H1 (cell line): Measurements from ENCODE around the gene HSPD1. TPM values are rescaled to one million over a fixed set of nuclear protein-coding genes. Genes with fewer than 3 reads are reported as not detected.

Experiments
- CBX5 ChIP-seq: fragments of 300-800, 300-1000 bp; sonication (generic); IDR thresholded peaks from 2 replicates; pipeline ENCODE4 v1.7.1; 2016; ENCODE audit warnings: antibody characterized with exemption, low read length, low read depth
- CREB1 ChIP-seq: IDR thresholded peaks from 2 replicates; pipeline ENCODE4 v1.6.1; 2012; ENCODE audit warnings: inconsistent platforms
- CTBP2 ChIP-seq: IDR thresholded peaks from 2 replicates; pipeline ENCODE4 v1.7.0; 2011; ENCODE audit warnings: borderline replicate concordance, mild to moderate bottlenecking, moderate library complexity, mixed read lengths, low read length; ENCODE audit not compliant: insufficient read depth, insufficient read length
- E2F6 ChIP-seq: IDR thresholded peaks from 2 replicates; pipeline ENCODE4 v1.6.1; 2012; ENCODE audit warnings: inconsistent platforms
- EP300 ChIP-seq, 2 experiments: IDR thresholded peaks; 1 replicate in 1 of 2; 2 replicates in 1 of 2; pipeline ENCODE4 v1.6.1; 2011 to 2012; ENCODE audit warnings: low read depth in 2 of 2, low read length in 2 of 2, mild to moderate bottlenecking in 2 of 2, borderline replicate concordance in 1 of 2, inconsistent platforms in 1 of 2, moderate library complexity in 1 of 2
- EZH2 ChIP-seq: fragments of 200-600 bp; sonication (generic); IDR thresholded peaks from 2 replicates; pipeline ENCODE4 v1.7.1; 2012; ENCODE audit warnings: low read depth, mild to moderate bottlenecking, moderate library complexity, low read length, inconsistent platforms; ENCODE audit not compliant: severe bottlenecking
- GTF2F1 ChIP-seq: IDR thresholded peaks from 2 replicates; pipeline ENCODE4 v1.6.1; 2012; ENCODE audit warnings: low read depth, low read length, improper control_type of control experiment, borderline replicate concordance
- KDM4A ChIP-seq: IDR thresholded peaks from one replicate; pipeline ENCODE4 v1.7.1; 2012; ENCODE audit warnings: low read depth, mild to moderate bottlenecking, moderate library complexity, low read length, inconsistent platforms; ENCODE audit not compliant: severe bottlenecking
- PHF8 ChIP-seq: fragments of 200-600 bp; sonication (generic); conservative IDR thresholded peaks from 2 replicates; pipeline ENCODE4 v1.7.1; 2012; ENCODE audit warnings: low read depth, mild to moderate bottlenecking, inconsistent platforms, low read length, moderate library complexity
- POLR2A ChIP-seq, 2 experiments: IDR thresholded peaks; 1 replicate in 1 of 2; 2 replicates in 1 of 2; pipeline ENCODE4 v1.6.1; 2011; ENCODE audit warnings: low read depth in 2 of 2, low read length in 2 of 2, mild to moderate bottlenecking in 2 of 2; ENCODE audit errors: control extremely low read depth in 1 of 2
- RAD21 ChIP-seq, 2 experiments: IDR thresholded peaks in 1 of 2; conservative IDR thresholded peaks in 1 of 2; 2 replicates each; pipeline ENCODE4 v1.6.1; 2011; ENCODE audit warnings: low read depth in 2 of 2, low read length in 2 of 2, improper control_type of control experiment in 1 of 2, inconsistent platforms in 1 of 2, mild to moderate bottlenecking in 1 of 2, moderate library complexity in 1 of 2
- RBBP5 ChIP-seq: IDR thresholded peaks from 2 replicates; pipeline ENCODE4 v1.7.1; 2012; ENCODE audit warnings: low read depth, mild to moderate bottlenecking, inconsistent platforms, low read length, moderate library complexity, borderline replicate concordance
- RFX5 ChIP-seq: IDR thresholded peaks from 2 replicates; pipeline ENCODE4 v1.6.1; 2011; ENCODE audit warnings: low read depth, low read length, improper control_type of control experiment, borderline replicate concordance
- SIRT6 ChIP-seq: IDR thresholded peaks from one replicate; pipeline ENCODE4 v1.7.1; 2012; ENCODE audit warnings: low read length, inconsistent platforms
- SIX5 ChIP-seq: IDR thresholded peaks from 2 replicates; pipeline ENCODE4 v1.6.1; 2011; ENCODE audit warnings: mild to moderate bottlenecking, low read depth, low read length
- SP1 ChIP-seq: IDR thresholded peaks from 2 replicates; pipeline ENCODE4 v1.6.1; 2011; ENCODE audit warnings: low read depth, low read length
- SP2 ChIP-seq: IDR thresholded peaks from 2 replicates; pipeline ENCODE4 v1.6.1; 2012; ENCODE audit warnings: mild to moderate bottlenecking, low read length, inconsistent platforms
- SUZ12 ChIP-seq: fragments of 200-600 bp; sonication (generic); IDR thresholded peaks from 2 replicates; pipeline ENCODE4 v1.6.1; 2012; ENCODE audit warnings: mild to moderate bottlenecking, inconsistent platforms, low read length, moderate library complexity, mixed read lengths
- YY1 ChIP-seq: IDR thresholded peaks from 2 replicates; pipeline ENCODE4 v1.6.1; 2011; ENCODE audit warnings: low read depth, mild to moderate bottlenecking, low read length
- polyA plus RNA-seq, 7 experiments: library from polyadenylated mRNA; depleted of rRNA in 3 of 7; stranded (reverse) in 5 of 7; unstranded in 2 of 7; fragments of >200 nt in 5 of 7; fragments of 200-250 nt in 2 of 7; gene quantifications; 1 replicate in 5 of 7; 2 replicates in 1 of 7; 4 replicates in 1 of 7; pipeline versions ENCODE4 v1.2.1 to v1.2.3, GENCODE V29; 2011 to 2013; ENCODE audit warnings: missing spikeins in 2 of 7, mixed read lengths in 2 of 7
- total RNA-seq: library from RNA; stranded (reverse); fragmentation: NEBNext Ultra II Directional; extraction: Animal tissue kit (Norgen Biotek cat#: 25700); gene quantifications from 2 replicates; pipeline ENCODE4 v1.2.1, GENCODE V29; 2021

The HSPD1 gene
- total and polyA plus RNA-seq, 2 of the 8 experiments (the other 6 are each of a cell fraction or from before 2014, with no cell fraction given) = 221 to 1,108 TPM

GRCh38 chr2:197515739-197516392, 16.2 kb upstream of the HSPD1 start, which contains the start of gene MOB4 (continued):
- TF ChIP-seq POLR2A (IDR thresholded peaks at IDR 0.05; ENCODE audit: control extremely low read depth in 1 of 2, low read depth in 2 of 2, low read length in 2 of 2) (peak; percentile 91 to 92), KDM4A (no peak), RFX5 (no peak), SP1 (peak; percentile 72; the same call in 1 of the 2 replicates), E2F6 (peak; percentile 95), YY1 (peak; percentile 90), RBBP5 (peak; percentile 69; the same call in 1 of the 2 replicates), SIX5 (no peak), SP2 (no peak), SIRT6 (no peak), EP300 (IDR thresholded peaks at IDR 0.05; ENCODE audit: borderline replicate concordance in 1 of 2, low read depth in 2 of 2, low read length in 2 of 2) (peak; percentile 86 to 100; a peak in 2 of 3 replicates), RAD21 (IDR thresholded peaks at IDR 0.05 in 1 of 2, conservative IDR thresholded peaks at IDR 0.05 in 1 of 2; ENCODE audit: low read depth in 2 of 2, low read length in 2 of 2) (peak; percentile 15 to 18; a peak in 2 of 4 replicates), GTF2F1 (peak; percentile 82; the same call in 1 of the 2 replicates), PHF8 (peak; percentile 88), CREB1 (peak; percentile 81), EZH2 (no peak), SUZ12 (no peak), CTBP2 (no peak), CBX5 (no peak)
